Ovary (tissue), 3 donors: Measurements from ENCODE around the gene MYO1E.

ENCODE experiments used
- EP300 ChIP-seq: sonication (generic); formaldehyde crosslinking; IDR thresholded peaks from one replicate; pipeline ENCODE4 v1.6.1; 2017; ENCODE audit warnings: antibody characterized with exemption
- POLR2A ChIP-seq: fragments of 450-650 bp; IDR thresholded peaks from one replicate; pipeline ENCODE4 v1.6.1; 2017; ENCODE audit warnings: antibody characterized with exemption, mild to moderate bottlenecking, moderate library complexity
- TF ChIP-seq, protein P1 (sequence below), 3 donors: fragments of 450-650 bp in 2 of 3; fragments of 200-600 bp in 1 of 3; IDR thresholded peaks; one replicate each; pipeline versions ENCODE4 v1.5.1 to v1.8.0; 2016 to 2022; ENCODE audit warnings: antibody characterized with exemption in 3 of 3, mild to moderate bottlenecking in 1 of 3
- donor health status: DM: no; HTN: no; CAD: no.

DNA sequence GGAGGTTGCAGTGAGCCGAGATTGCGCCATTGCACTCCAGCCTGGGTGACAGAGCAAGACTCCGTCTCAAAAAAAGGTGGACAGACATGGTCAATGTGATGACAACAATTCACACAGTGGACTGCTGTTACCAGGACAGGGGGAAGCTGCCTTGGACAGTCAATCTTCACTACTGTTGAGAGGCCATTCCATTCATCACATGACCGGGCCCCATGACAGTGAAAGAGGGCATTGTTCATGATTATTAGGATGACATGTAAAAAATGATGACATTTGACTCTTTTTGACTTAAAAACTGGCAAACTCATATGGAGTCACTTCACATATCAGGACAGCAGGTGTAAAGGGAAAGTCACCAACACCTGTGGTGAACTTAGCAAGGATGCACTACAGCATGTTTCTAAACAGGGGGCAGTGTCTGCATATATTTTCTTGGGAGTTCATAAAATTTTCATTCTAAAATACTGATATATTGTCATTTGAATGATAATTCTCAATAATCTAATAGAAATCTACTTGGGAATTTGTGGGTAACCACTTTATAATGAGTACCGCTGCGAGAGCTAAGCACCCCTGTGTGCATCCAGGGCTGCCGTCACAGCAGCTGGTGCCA is 200.3 kb downstream of the MYO1E start:
- TF ChIP-seq EP300: no peak
- TF ChIP-seq POLR2A: no peak
- TF ChIP-seq, protein P1, sequence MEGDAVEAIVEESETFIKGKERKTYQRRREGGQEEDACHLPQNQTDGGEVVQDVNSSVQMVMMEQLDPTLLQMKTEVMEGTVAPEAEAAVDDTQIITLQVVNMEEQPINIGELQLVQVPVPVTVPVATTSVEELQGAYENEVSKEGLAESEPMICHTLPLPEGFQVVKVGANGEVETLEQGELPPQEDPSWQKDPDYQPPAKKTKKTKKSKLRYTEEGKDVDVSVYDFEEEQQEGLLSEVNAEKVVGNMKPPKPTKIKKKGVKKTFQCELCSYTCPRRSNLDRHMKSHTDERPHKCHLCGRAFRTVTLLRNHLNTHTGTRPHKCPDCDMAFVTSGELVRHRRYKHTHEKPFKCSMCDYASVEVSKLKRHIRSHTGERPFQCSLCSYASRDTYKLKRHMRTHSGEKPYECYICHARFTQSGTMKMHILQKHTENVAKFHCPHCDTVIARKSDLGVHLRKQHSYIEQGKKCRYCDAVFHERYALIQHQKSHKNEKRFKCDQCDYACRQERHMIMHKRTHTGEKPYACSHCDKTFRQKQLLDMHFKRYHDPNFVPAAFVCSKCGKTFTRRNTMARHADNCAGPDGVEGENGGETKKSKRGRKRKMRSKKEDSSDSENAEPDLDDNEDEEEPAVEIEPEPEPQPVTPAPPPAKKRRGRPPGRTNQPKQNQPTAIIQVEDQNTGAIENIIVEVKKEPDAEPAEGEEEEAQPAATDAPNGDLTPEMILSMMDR (IDR thresholded peaks at IDR 0.05): no peak
